ENCODE results near the gene ZRANB3.

ZRANB3 gene

DNA sequence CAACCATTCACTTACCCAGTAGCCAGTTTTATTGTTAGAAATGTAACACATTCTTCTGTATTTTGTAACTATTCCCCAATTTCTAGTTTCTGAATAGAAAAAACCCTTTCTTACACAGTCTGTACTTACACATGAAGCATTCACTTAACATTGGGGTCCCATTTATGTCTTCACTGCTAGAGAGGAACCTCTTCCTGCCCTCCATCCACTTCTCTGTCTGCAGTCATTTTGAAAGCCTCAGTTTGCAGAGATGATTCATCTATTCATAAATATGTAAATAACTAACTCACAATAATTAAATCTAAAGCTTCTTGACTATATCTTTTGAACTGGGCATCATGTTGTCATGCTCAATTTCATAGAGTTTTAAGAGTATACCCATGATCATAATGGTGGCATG lies 55.9 kb downstream of the ZRANB3 start:
- no peak for DNase-seq (ENCODE audit: low spot score)
- Histone ChIP-seq H3K23ac (ENCODE audit: low read depth, low read length, poor library complexity) (no peak overlapping the region), H2BK120ac (ENCODE audit: low read depth, low read length) (no peak overlapping the region), H3K79me1 (ENCODE audit: low read depth, low read length) (no peaks in the 10 kb centered on the region), H2BK12ac (ENCODE audit: low read length) (no peak overlapping the region), H3K27me3 (ENCODE audit: control insufficient read depth in 3 of 3, insufficient read depth in 3 of 3, low read depth in 1 of 3, low read length in 3 of 3) (no peaks in the 10 kb centered on the region), H3K9ac (ENCODE audit: low read depth, low read length, poor library complexity) (no peak overlapping the region), H2AK5ac (ENCODE audit: low read depth, low read length) (no peak overlapping the region), H3K4me2 (ENCODE audit: insufficient read depth, low read length, poor library complexity, severe bottlenecking) (no peak overlapping the region), H3K9me3 (replicated peaks in 1 of 2; ENCODE audit: control insufficient read depth in 2 of 2, insufficient read depth in 1 of 2, low read depth in 1 of 2, low read length in 2 of 2) (no peaks in the 10 kb centered on the region), H4K91ac (ENCODE audit: low read depth, low read length, poor library complexity) (no peak overlapping the region), H3K14ac (ENCODE audit: low read length) (no peak overlapping the region), H3K4me1 (ENCODE audit: control insufficient read depth in 2 of 2, insufficient read depth in 1 of 2, low read depth in 1 of 2, low read length in 2 of 2) (no peaks in the 10 kb centered on the region), H4K8ac (ENCODE audit: low read depth, low read length) (no peak overlapping the region), H3K4ac (ENCODE audit: low read length) (no peak overlapping the region), H3K4me3 (ENCODE audit: low read length in 2 of 2) (no peak overlapping the region), H2AFZ (ENCODE audit: low read length) (no peak overlapping the region), H2BK15ac (ENCODE audit: low read length) (no peak overlapping the region), H3K27ac (replicated peaks; ENCODE audit: low read length) (no peak overlapping the region), H3K36me3 (replicated peaks in 1 of 2; ENCODE audit: control insufficient read depth in 2 of 2, insufficient read depth in 2 of 2, low read length in 2 of 2) (no peaks in the 10 kb centered on the region), H3K18ac (ENCODE audit: low read length) (no peak overlapping the region), H2BK5ac (ENCODE audit: low read length) (no peak overlapping the region)

DNA sequence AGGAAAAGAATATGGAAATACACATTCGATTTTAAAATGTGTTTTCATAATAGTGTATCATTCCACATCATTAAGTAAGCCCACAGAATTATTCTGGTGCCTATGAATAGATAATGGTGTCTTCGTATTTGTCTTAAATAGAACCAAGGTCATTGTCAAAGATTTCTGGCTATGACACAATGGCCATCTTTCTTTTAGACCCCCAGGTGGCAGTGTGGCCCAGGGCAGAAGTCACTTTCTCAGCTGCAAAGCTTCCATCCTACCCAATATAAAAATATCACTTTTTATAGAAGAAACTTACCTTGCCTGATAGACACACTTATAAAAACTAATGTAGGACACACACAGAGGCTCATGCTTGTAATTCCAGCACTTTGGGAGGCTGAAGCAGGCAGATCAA lies 57.5 kb downstream of the ZRANB3 start:
- Histone ChIP-seq H3K4me3 (ENCODE audit: low read length in 2 of 2) (no peak overlapping the region), H2BK15ac (ENCODE audit: low read length) (no peak overlapping the region), H4K91ac (ENCODE audit: low read depth, low read length, poor library complexity) (no peak overlapping the region), H2BK5ac (ENCODE audit: low read length) (no peak overlapping the region), H4K8ac (ENCODE audit: low read depth, low read length) (no peak overlapping the region), H3K4me1 (ENCODE audit: control insufficient read depth in 2 of 2, insufficient read depth in 1 of 2, low read depth in 1 of 2, low read length in 2 of 2) (no peaks in the 10 kb centered on the region), H3K27ac (replicated peaks; ENCODE audit: low read length) (no peak overlapping the region), H3K18ac (ENCODE audit: low read length) (no peak overlapping the region), H3K9me3 (replicated peaks in 1 of 2; ENCODE audit: control insufficient read depth in 2 of 2, insufficient read depth in 1 of 2, low read depth in 1 of 2, low read length in 2 of 2) (no peaks in the 10 kb centered on the region), H3K14ac (ENCODE audit: low read length) (no peak overlapping the region), H3K79me1 (ENCODE audit: low read depth, low read length) (no peaks in the 10 kb centered on the region), H3K9ac (ENCODE audit: low read depth, low read length, poor library complexity) (no peak overlapping the region), H3K4ac (ENCODE audit: low read length) (no peak overlapping the region), H3K23ac (ENCODE audit: low read depth, low read length, poor library complexity) (no peak overlapping the region), H3K36me3 (replicated peaks in 1 of 2; ENCODE audit: control insufficient read depth in 2 of 2, insufficient read depth in 2 of 2, low read length in 2 of 2) (no peaks in the 10 kb centered on the region), H2BK12ac (ENCODE audit: low read length) (no peak overlapping the region), H3K4me2 (ENCODE audit: insufficient read depth, low read length, poor library complexity, severe bottlenecking) (no peak overlapping the region), H2AK5ac (ENCODE audit: low read depth, low read length) (no peak overlapping the region), H3K27me3 (ENCODE audit: control insufficient read depth in 3 of 3, insufficient read depth in 3 of 3, low read depth in 1 of 3, low read length in 3 of 3) (no peaks in the 10 kb centered on the region), H2AFZ (ENCODE audit: low read length) (no peak overlapping the region), H2BK120ac (ENCODE audit: low read depth, low read length) (no peak overlapping the region)
- no CpG with 5 or more reads among the region's 2 CpGs for WGBS, 2 donors (ENCODE audit: extremely low coverage in 2 of 2, insufficient read length in 2 of 2, insufficient replicate concordance in 1 of 2)
- DNase-seq (ENCODE audit: low spot score), result no peak

DNA sequence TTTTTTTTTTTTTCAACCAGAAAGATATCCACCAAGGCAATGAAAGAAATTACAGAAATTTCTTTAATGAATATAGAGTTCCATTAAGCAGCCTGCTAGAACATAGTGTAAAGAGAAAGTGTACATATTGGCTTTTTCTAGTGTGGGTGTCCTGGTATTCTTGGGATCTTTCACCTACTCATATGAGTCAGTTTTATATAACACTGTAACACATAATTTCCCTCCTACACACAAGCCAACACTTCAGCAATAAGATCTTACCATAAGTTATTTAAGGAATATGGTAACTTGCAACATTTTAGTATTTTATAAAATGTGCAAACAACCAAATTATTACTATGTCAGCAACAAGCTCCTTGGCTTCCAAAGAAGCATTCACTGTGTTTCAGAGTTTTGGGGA lies 59.9 kb downstream of the ZRANB3 start:
- no peak overlapping the region for H2BK12ac ChIP-seq (ENCODE audit: low read length)
- no peak overlapping the region for H3K4me3 ChIP-seq (ENCODE audit: low read length in 2 of 2)
- H2BK120ac ChIP-seq (ENCODE audit: low read depth, low read length), result no peak overlapping the region
- H3K79me1 ChIP-seq (ENCODE audit: low read depth, low read length), result no peaks in the 10 kb centered on the region
- no peak overlapping the region for H3K14ac ChIP-seq (ENCODE audit: low read length)
- no peak overlapping the region for H3K27ac ChIP-seq (replicated peaks; ENCODE audit: low read length)
- H2AFZ ChIP-seq (ENCODE audit: low read length), result no peak overlapping the region
- H3K4me2 ChIP-seq (ENCODE audit: insufficient read depth, low read length, poor library complexity, severe bottlenecking), result no peak overlapping the region
- no peak overlapping the region for H4K8ac ChIP-seq (ENCODE audit: low read depth, low read length)
- H3K9ac ChIP-seq (ENCODE audit: low read depth, low read length, poor library complexity), result no peak overlapping the region
- H3K4ac ChIP-seq (ENCODE audit: low read length), result no peak overlapping the region
- H3K36me3 ChIP-seq (replicated peaks in 1 of 2; ENCODE audit: control insufficient read depth in 2 of 2, insufficient read depth in 2 of 2, low read length in 2 of 2), result no peaks in the 10 kb centered on the region
- no peak overlapping the region for H3K18ac ChIP-seq (ENCODE audit: low read length)
- no peaks in the 10 kb centered on the region for H3K9me3 ChIP-seq (replicated peaks in 1 of 2; ENCODE audit: control insufficient read depth in 2 of 2, insufficient read depth in 1 of 2, low read depth in 1 of 2, low read length in 2 of 2)
- H4K91ac ChIP-seq (ENCODE audit: low read depth, low read length, poor library complexity), result no peak overlapping the region
- no peak overlapping the region for H2BK5ac ChIP-seq (ENCODE audit: low read length)
- no peak for DNase-seq (ENCODE audit: low spot score)
- no peak overlapping the region for H2AK5ac ChIP-seq (ENCODE audit: low read depth, low read length)
- no peak overlapping the region for H2BK15ac ChIP-seq (ENCODE audit: low read length)
- no peak overlapping the region for H3K23ac ChIP-seq (ENCODE audit: low read depth, low read length, poor library complexity)
- no peaks in the 10 kb centered on the region for H3K27me3 ChIP-seq (ENCODE audit: control insufficient read depth in 3 of 3, insufficient read depth in 3 of 3, low read depth in 1 of 3, low read length in 3 of 3)
- no peaks in the 10 kb centered on the region for H3K4me1 ChIP-seq (ENCODE audit: control insufficient read depth in 2 of 2, insufficient read depth in 1 of 2, low read depth in 1 of 2, low read length in 2 of 2)

DNA sequence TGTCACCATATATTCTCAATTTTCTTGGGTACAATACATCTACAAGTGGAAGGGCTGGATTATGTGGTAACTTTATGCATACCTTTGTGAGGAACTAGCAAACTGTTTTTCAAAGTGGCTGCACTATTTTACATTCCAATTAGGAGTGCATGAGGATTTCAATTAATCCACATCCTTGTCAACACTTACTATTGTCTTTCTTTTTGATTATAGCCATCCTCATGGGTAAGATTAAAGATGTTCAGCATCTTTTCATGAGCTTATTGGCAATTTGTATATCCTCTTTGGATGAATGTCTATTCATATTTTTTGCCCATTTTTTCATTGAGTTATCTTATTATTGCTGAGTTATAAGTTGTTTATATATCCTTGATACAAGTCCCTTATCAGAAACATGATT lies 73.7 kb downstream of the ZRANB3 start:
- no peak overlapping the region for H3K4me3 ChIP-seq (ENCODE audit: low read length in 2 of 2)
- H3K18ac ChIP-seq (ENCODE audit: low read length), result no peak overlapping the region
- H3K4me2 ChIP-seq (ENCODE audit: insufficient read depth, low read length, poor library complexity, severe bottlenecking), result no peak overlapping the region
- H3K9me3 ChIP-seq (replicated peaks in 1 of 2; ENCODE audit: control insufficient read depth in 2 of 2, insufficient read depth in 1 of 2, low read depth in 1 of 2, low read length in 2 of 2), result peaks cover 2 to 17% of the 10 kb centered on the region in 2 donors
- H2AFZ ChIP-seq (ENCODE audit: low read length), result no peak overlapping the region
- H4K91ac ChIP-seq (ENCODE audit: low read depth, low read length, poor library complexity), result no peak overlapping the region
- H3K4me1 ChIP-seq (ENCODE audit: control insufficient read depth in 2 of 2, insufficient read depth in 1 of 2, low read depth in 1 of 2, low read length in 2 of 2), result no peaks in the 10 kb centered on the region
- no peaks in the 10 kb centered on the region for H3K79me1 ChIP-seq (ENCODE audit: low read depth, low read length)
- H3K14ac ChIP-seq (ENCODE audit: low read length), result no peak overlapping the region
- no peak overlapping the region for H3K23ac ChIP-seq (ENCODE audit: low read depth, low read length, poor library complexity)
- no peak overlapping the region for H2AK5ac ChIP-seq (ENCODE audit: low read depth, low read length)
- no peak overlapping the region for H2BK12ac ChIP-seq (ENCODE audit: low read length)
- H2BK15ac ChIP-seq (ENCODE audit: low read length), result no peak overlapping the region
- no peaks in the 10 kb centered on the region for H3K27me3 ChIP-seq (ENCODE audit: control insufficient read depth in 3 of 3, insufficient read depth in 3 of 3, low read depth in 1 of 3, low read length in 3 of 3)
- no peak overlapping the region for H3K27ac ChIP-seq (replicated peaks; ENCODE audit: low read length)
- H3K9ac ChIP-seq (ENCODE audit: low read depth, low read length, poor library complexity), result no peak overlapping the region
- no peak overlapping the region for H2BK120ac ChIP-seq (ENCODE audit: low read depth, low read length)
- H3K36me3 ChIP-seq (replicated peaks in 1 of 2; ENCODE audit: control insufficient read depth in 2 of 2, insufficient read depth in 2 of 2, low read length in 2 of 2), result no peaks in the 10 kb centered on the region
- DNase-seq (ENCODE audit: low spot score), result no peak
- H4K8ac ChIP-seq (ENCODE audit: low read depth, low read length), result no peak overlapping the region
- no peak overlapping the region for H2BK5ac ChIP-seq (ENCODE audit: low read length)
- no peak overlapping the region for H3K4ac ChIP-seq (ENCODE audit: low read length)
